Prostate gland (tissue), 2 donors: ENCODE data around the gene A2M.

ENCODE experiments used
- CTCF ChIP-seq, 4 experiments: fragments of 200-600 bp in 2 of 4; fragments of 450-650 bp in 2 of 4; sonication (generic) in 2 of 4; IDR thresholded peaks; 1 replicate in 3 of 4; 2 replicates in 1 of 4; pipeline ENCODE4 v1.5.1; 2016 to 2019; ENCODE audit warnings: antibody characterized with exemption in 4 of 4, mild to moderate bottlenecking in 2 of 4, moderate library complexity in 2 of 4
- POLR2A ChIP-seq: fragments of 450-650 bp; IDR thresholded peaks from one replicate; pipeline ENCODE4 v1.6.1; 2016; ENCODE audit warnings: antibody characterized with exemption, mild to moderate bottlenecking

GRCh38 chr12:9084417-9084816 lies 31.3 kb downstream of the A2M start:
- no peak for TF ChIP-seq CTCF (IDR thresholded peaks at IDR 0.05)
- TF ChIP-seq POLR2A: no peak
